Measurements from ENCODE around the gene PRSS35. TPM values are rescaled to one million over a fixed set of nuclear protein-coding genes. Genes with fewer than 3 reads are reported as not detected.

The PRSS35 gene
- total RNA-seq, 1 experiment from 2014 or later = 6.7 TPM

GRCh38 chr6:83466328-83466727, 46.0 kb upstream of the PRSS35 start:
- Mint-ChIP-seq H3K9me3 (no peaks in the 10 kb centered on the region), H3K4me3 (no peak overlapping the region), H3K27me3 (ENCODE audit: low read depth) (peaks cover 21% of the 10 kb centered on the region), H3K27ac (no peak overlapping the region), H3K4me1 (peaks cover 12% of the 10 kb centered on the region), H3K36me3 (no peaks in the 10 kb centered on the region)
- ChIA-PET CTCF (no interaction called here), POLR2A (no interaction called here)
- DNase-seq (ENCODE audit: low spot score) (no peak), ATAC-seq (no peak)
- TF ChIP-seq TCF7 (CRISPR knock-in tag; IDR thresholded peaks at IDR 0.05; ENCODE audit: low read depth) = no peak
- TF ChIP-seq GTF2I (CRISPR knock-in tag; conservative IDR thresholded peaks at IDR 0.05) = no peak
- no peak for TF ChIP-seq SOX15 (CRISPR knock-in tag; IDR thresholded peaks at IDR 0.05)
- TF ChIP-seq ZNF512 (CRISPR knock-in tag; IDR thresholded peaks at IDR 0.05; ENCODE audit: borderline replicate concordance) = no peak
- no peak for TF ChIP-seq TP53 (CRISPR knock-in tag; IDR thresholded peaks at IDR 0.05)
- no peak for TF ChIP-seq EMX1 (CRISPR knock-in tag; IDR thresholded peaks at IDR 0.05)
- TF ChIP-seq CBFB (CRISPR knock-in tag; IDR thresholded peaks at IDR 0.05; ENCODE audit: low read depth) = no peak
- TF ChIP-seq ZBTB21 (CRISPR knock-in tag; IDR thresholded peaks at IDR 0.05; ENCODE audit: borderline replicate concordance) = no peak
- TF ChIP-seq MXD4 (CRISPR knock-in tag; IDR thresholded peaks at IDR 0.05; ENCODE audit: borderline replicate concordance) = no peak
- no peak for TF ChIP-seq ZNF317 (CRISPR knock-in tag; IDR thresholded peaks at IDR 0.05; ENCODE audit: borderline replicate concordance, low read depth)
- TF ChIP-seq ARID4B (CRISPR knock-in tag; IDR thresholded peaks at IDR 0.05; ENCODE audit: borderline replicate concordance) = no peak
- no peak for TF ChIP-seq ZNF138 (CRISPR knock-in tag; conservative IDR thresholded peaks at IDR 0.05)
- TF ChIP-seq GRHL2 (CRISPR knock-in tag; IDR thresholded peaks at IDR 0.05; ENCODE audit: insufficient replicate concordance, severe bottlenecking) = no peak
- TF ChIP-seq RELA (CRISPR knock-in tag; IDR thresholded peaks at IDR 0.05; ENCODE audit: borderline replicate concordance) = no peak

- H3K27ac Mint-ChIP-seq = no peak overlapping the region
- ATAC-seq (no peak), DNase-seq (ENCODE audit: low spot score) (no peak)
- peaks cover 11% of the 10 kb centered on the region for H3K27me3 Mint-ChIP-seq (ENCODE audit: low read depth)
- peaks cover 5% of the 10 kb centered on the region for H3K4me1 Mint-ChIP-seq
- no peak for TF ChIP-seq CREM (CRISPR knock-in tag; IDR thresholded peaks at IDR 0.05)
- no peak for TF ChIP-seq USF2 (CRISPR knock-in tag; IDR thresholded peaks at IDR 0.05)
- TF ChIP-seq, protein P1, sequence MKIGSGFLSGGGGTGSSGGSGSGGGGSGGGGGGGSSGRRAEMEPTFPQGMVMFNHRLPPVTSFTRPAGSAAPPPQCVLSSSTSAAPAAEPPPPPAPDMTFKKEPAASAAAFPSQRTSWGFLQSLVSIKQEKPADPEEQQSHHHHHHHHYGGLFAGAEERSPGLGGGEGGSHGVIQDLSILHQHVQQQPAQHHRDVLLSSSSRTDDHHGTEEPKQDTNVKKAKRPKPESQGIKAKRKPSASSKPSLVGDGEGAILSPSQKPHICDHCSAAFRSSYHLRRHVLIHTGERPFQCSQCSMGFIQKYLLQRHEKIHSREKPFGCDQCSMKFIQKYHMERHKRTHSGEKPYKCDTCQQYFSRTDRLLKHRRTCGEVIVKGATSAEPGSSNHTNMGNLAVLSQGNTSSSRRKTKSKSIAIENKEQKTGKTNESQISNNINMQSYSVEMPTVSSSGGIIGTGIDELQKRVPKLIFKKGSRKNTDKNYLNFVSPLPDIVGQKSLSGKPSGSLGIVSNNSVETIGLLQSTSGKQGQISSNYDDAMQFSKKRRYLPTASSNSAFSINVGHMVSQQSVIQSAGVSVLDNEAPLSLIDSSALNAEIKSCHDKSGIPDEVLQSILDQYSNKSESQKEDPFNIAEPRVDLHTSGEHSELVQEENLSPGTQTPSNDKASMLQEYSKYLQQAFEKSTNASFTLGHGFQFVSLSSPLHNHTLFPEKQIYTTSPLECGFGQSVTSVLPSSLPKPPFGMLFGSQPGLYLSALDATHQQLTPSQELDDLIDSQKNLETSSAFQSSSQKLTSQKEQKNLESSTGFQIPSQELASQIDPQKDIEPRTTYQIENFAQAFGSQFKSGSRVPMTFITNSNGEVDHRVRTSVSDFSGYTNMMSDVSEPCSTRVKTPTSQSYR (CRISPR knock-in tag; IDR thresholded peaks at IDR 0.05) = no peak
- TF ChIP-seq ZNF317 (CRISPR knock-in tag; IDR thresholded peaks at IDR 0.05; ENCODE audit: borderline replicate concordance, low read depth) = no peak
- no peak for TF ChIP-seq SOX15 (CRISPR knock-in tag; IDR thresholded peaks at IDR 0.05)
- TF ChIP-seq GRHL2 (CRISPR knock-in tag; IDR thresholded peaks at IDR 0.05; ENCODE audit: insufficient replicate concordance, severe bottlenecking) = no peak
- TF ChIP-seq SMAD3 (CRISPR knock-in tag; IDR thresholded peaks at IDR 0.05; ENCODE audit: borderline replicate concordance) = no peak
- CTCF ChIA-PET = no interaction called here
- no peak overlapping the region for H3K4me3 Mint-ChIP-seq
- H3K36me3 Mint-ChIP-seq = no peaks in the 10 kb centered on the region
- POLR2A ChIA-PET = no interaction called here
- no peaks in the 10 kb centered on the region for H3K9me3 Mint-ChIP-seq
These were observed 44.7 kb upstream of the PRSS35 start for GRCh38 chr6:83467620-83468036.
